ENCODE data around the gene H3-3A.
"Not testable (repeated sequence)": the region's sequence is repeated elsewhere in the genome, so short reads cannot be mapped to it uniquely, and the experiment has no call there.

H3-3A gene

GRCh38 chr1:226091461-226091860 is 28.9 kb downstream of the H3-3A start:
- Histone ChIP-seq H3K4me3 (ENCODE audit: low read depth, low read length) (no peak overlapping the region), H3K36me3 (replicated peaks) (no peaks in the 10 kb centered on the region), H3K27ac (no peak overlapping the region), H3K27me3 (replicated peaks) (no peaks in the 10 kb centered on the region)
- in situ Hi-C loops (cut with HindIII; ENCODE audit: low pct_ligation_motif_present, low sequenced_read_pairs): no loop called here
- TF ChIP-seq, protein P1, sequence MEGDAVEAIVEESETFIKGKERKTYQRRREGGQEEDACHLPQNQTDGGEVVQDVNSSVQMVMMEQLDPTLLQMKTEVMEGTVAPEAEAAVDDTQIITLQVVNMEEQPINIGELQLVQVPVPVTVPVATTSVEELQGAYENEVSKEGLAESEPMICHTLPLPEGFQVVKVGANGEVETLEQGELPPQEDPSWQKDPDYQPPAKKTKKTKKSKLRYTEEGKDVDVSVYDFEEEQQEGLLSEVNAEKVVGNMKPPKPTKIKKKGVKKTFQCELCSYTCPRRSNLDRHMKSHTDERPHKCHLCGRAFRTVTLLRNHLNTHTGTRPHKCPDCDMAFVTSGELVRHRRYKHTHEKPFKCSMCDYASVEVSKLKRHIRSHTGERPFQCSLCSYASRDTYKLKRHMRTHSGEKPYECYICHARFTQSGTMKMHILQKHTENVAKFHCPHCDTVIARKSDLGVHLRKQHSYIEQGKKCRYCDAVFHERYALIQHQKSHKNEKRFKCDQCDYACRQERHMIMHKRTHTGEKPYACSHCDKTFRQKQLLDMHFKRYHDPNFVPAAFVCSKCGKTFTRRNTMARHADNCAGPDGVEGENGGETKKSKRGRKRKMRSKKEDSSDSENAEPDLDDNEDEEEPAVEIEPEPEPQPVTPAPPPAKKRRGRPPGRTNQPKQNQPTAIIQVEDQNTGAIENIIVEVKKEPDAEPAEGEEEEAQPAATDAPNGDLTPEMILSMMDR (IDR thresholded peaks at IDR 0.05; ENCODE audit: low read depth, low read length, missing control alignments): no peak
- DNase-seq: no peak

GRCh38 chr1:226092048-226092820 is 29.7 kb downstream of the H3-3A start:
- DNase-seq; H3K27me3 ChIP-seq (replicated peaks); H3K4me3 ChIP-seq (ENCODE audit: low read depth, low read length); in situ Hi-C loops (cut with HindIII; ENCODE audit: low pct_ligation_motif_present, low sequenced_read_pairs); H3K36me3 ChIP-seq (replicated peaks); H3K27ac ChIP-seq: not testable (repeated sequence)

GRCh38 chr1:226092965-226093364 is 30.4 kb downstream of the H3-3A start:
- in situ Hi-C loops (cut with HindIII; ENCODE audit: low pct_ligation_motif_present, low sequenced_read_pairs): no loop called here
- no peak overlapping the region for H3K4me3 ChIP-seq (ENCODE audit: low read depth, low read length)
- no peak for DNase-seq
- TF ChIP-seq, protein P1 (IDR thresholded peaks at IDR 0.05; ENCODE audit: low read depth, low read length, missing control alignments): no peak
- H3K36me3 ChIP-seq (replicated peaks): no peaks in the 10 kb centered on the region
- H3K27me3 ChIP-seq (replicated peaks): no peaks in the 10 kb centered on the region
- H3K27ac ChIP-seq: no peak overlapping the region

GRCh38 chr1:226093621-226094020 is 31.1 kb downstream of the H3-3A start:
- Histone ChIP-seq H3K27me3 (replicated peaks) (no peaks in the 10 kb centered on the region), H3K27ac (no peak overlapping the region), H3K36me3 (replicated peaks) (no peaks in the 10 kb centered on the region), H3K4me3 (ENCODE audit: low read depth, low read length) (no peak overlapping the region)
- in situ Hi-C loops (cut with HindIII; ENCODE audit: low pct_ligation_motif_present, low sequenced_read_pairs): no loop called here
- TF ChIP-seq, protein P1 (IDR thresholded peaks at IDR 0.05; ENCODE audit: low read depth, low read length, missing control alignments): no peak
- DNase-seq: no peak

DNA sequence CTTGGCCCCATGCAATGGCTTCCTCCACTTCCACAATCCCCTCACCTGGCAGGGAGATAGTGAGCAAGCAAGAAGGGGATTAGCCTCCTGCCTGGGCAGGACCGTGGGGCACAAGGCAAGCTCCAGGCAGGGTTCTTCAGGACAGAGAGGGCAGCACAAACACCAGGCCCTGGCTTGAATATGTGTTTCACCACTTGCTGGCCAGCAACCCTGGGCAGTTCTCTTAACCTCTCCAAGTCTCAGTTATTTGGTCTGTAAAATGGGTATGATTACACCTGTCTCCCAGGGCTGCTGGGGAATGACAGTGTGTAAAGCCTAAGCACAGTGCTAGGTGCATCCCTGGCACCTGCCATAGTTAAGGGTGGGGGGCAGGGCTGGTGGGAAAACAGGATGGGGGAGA is 31.9 kb downstream of the H3-3A start:
- H3K27ac ChIP-seq: no peak overlapping the region
- H3K4me3 ChIP-seq (ENCODE audit: low read depth, low read length): no peak overlapping the region
- in situ Hi-C loops (cut with HindIII; ENCODE audit: low pct_ligation_motif_present, low sequenced_read_pairs): no loop called here
- no peaks in the 10 kb centered on the region for H3K27me3 ChIP-seq (replicated peaks)
- no peak for DNase-seq
- TF ChIP-seq, protein P1 (IDR thresholded peaks at IDR 0.05; ENCODE audit: low read depth, low read length, missing control alignments): no peak
- no peaks in the 10 kb centered on the region for H3K36me3 ChIP-seq (replicated peaks)

DNA sequence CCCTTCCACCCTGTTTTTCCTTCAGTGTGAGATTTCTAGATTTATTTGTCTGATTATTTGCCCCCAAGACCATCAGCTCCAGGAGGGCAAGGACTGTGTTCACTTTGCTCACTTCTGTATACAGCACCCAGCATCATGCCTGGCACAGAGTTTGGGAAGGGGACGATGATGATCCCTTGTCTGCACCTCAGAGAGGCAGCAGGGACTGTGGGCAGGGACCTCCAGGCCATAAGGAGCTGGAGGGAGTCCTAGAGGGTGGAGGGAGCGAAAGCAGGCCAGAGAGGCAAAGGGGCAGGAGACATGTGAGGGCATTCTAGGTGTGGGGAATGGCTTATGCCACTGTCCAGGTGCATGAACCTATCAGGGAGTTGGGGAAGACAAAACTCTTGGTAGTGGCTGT is 32.8 kb downstream of the H3-3A start:
- DNase-seq: no peak
- Histone ChIP-seq H3K27me3 (replicated peaks) (no peaks in the 10 kb centered on the region), H3K4me3 (ENCODE audit: low read depth, low read length) (no peak overlapping the region), H3K27ac (no peak overlapping the region), H3K36me3 (replicated peaks) (no peaks in the 10 kb centered on the region)
- in situ Hi-C loops (cut with HindIII; ENCODE audit: low pct_ligation_motif_present, low sequenced_read_pairs): no loop called here
- TF ChIP-seq, protein P1 (IDR thresholded peaks at IDR 0.05; ENCODE audit: low read depth, low read length, missing control alignments): no peak
